SK-MEL-5 (cell line): ENCODE measurements around the gene SEMA4C. TPM values are rescaled to one million over a fixed set of nuclear protein-coding genes. Genes with fewer than 3 reads are reported as not detected.

Source experiments
- DNase-seq: peaks from one replicate; pipeline ENCODE4 v3.0.0-alpha.2; 2016; ENCODE audit warnings: low read depth, low spot score
- in situ Hi-C: cut with HindIII; loops from 2 replicates; pipeline ENCODE4 v1.10.0; 2016; ENCODE audit warnings: low sequenced_read_pairs, high pct_unique_total_duplicates, low pct_unique_long_range_greater_than_20kb
- total RNA-seq: library from RNA; depleted of rRNA; stranded (reverse); fragments of >200 nt; shearing (Covaris generic); gene quantifications from 2 replicates; pipeline ENCODE4 v1.2.3, GENCODE V29; 2014

Gene SEMA4C
- total RNA-seq, 1 experiment from 2014 or later = 42.7 TPM

DNA sequence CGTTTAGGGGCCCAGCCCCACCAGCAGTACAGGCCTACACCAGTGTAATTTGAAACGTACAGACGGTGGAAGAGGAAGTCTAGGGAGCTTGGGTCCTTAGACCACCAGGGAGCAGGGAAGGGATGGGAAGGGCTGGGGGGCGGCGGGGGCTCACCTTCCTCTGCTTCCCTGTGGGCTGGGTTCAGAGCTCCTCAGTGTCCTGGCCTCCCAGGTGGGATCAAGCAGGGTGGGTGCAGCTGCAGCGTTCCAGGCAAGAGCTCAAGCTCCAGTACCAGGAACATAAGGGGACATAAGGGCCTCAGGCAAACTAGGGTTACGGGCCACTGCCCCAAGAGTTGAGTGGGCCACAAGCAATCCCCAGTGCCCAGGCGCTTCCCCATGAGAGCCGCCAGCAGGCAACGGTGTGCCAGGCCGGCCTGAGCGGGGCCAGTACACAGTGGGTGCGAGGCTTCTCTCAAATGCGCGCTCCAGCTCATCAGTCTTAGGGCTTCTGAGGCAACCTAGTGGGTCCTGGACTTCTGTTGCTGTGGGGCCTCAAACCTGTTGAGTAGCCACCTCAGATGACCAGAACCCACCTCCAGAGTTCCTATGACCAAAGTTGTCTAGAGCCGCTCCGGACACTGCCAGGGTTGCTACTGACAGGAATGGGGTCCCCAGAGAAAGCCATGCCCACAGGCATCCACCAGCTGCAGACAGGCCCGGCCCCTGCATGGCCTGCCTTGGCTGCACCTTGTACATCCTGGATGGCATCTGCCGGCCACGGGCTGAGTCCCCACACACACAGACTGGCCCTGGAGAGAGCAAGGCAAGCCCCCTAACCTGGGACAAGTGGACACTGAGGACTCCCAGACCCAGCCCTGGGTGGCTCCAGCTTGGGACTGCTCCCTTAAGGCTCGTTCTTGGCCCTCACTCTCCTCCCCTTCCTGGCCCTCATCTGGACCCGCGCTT lies 31.3 kb downstream of the SEMA4C start:
- in situ Hi-C loops = no loop called here
- no peak for DNase-seq

DNA sequence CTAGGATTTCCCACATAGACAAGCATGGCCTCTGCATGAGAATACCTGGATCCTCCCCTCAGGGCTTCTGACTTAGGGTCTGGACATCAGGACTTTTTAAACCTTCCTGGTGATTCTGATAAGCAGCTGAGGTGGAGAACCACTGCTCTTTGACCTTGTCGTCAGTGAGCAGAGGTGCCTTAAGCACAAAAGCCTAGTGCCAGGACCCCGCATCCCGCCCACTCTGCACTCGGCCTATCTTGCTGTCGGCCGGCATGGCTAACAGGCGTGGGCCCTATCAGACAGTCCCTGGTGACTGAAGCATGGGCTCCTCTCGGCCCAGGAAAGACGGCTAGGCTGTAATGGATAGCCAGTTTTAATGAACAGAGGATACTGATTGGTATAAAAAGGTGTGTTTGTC lies 32.3 kb downstream of the SEMA4C start:
- in situ Hi-C loops = no loop called here
- DNase-seq = no peak

- no peak for DNase-seq
- in situ Hi-C loops = no loop called here
Observed at GRCh38 chr2:96835830-96836229, 34.0 kb downstream of the SEMA4C start.

GRCh38 chr2:96832754-96833507 lies 36.9 kb downstream of the SEMA4C start:
- DNase-seq = no peak
- in situ Hi-C loops = no loop called here

GRCh38 chr2:96832408-96832753 lies 37.5 kb downstream of the SEMA4C start:
- DNase-seq = no peak
- in situ Hi-C loops = no loop called here

DNA sequence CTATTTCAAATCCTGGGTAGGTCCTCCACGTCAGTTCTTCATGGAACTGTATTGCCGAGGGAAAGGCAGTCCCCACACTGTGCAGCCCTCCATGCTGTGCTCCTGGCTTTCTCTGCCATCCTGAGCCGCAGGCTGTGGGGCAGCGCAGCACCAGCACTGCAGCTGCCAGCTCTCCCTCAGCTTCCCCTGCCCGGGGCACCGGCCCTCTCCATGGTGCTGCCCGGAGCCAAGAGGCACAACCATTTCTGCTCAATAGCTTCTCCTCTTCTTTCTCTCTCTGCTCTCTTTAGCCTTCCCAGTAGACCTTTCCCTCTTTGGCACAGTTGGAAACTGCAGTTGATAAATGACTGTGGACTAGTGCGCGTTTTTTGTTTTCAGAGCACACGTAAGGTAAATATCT lies 38.2 kb downstream of the SEMA4C start:
- in situ Hi-C loops = no loop called here
- no peak for DNase-seq

- no peak for DNase-seq
- in situ Hi-C loops = no loop called here
Observed at GRCh38 chr2:96830044-96830562, 39.8 kb downstream of the SEMA4C start.

GRCh38 chr2:96828874-96829273 lies 41.0 kb downstream of the SEMA4C start:
- in situ Hi-C loops = no loop called here
- no peak for DNase-seq

GRCh38 chr2:96828436-96828835 lies 41.4 kb downstream of the SEMA4C start:
- no peak for DNase-seq

DNA sequence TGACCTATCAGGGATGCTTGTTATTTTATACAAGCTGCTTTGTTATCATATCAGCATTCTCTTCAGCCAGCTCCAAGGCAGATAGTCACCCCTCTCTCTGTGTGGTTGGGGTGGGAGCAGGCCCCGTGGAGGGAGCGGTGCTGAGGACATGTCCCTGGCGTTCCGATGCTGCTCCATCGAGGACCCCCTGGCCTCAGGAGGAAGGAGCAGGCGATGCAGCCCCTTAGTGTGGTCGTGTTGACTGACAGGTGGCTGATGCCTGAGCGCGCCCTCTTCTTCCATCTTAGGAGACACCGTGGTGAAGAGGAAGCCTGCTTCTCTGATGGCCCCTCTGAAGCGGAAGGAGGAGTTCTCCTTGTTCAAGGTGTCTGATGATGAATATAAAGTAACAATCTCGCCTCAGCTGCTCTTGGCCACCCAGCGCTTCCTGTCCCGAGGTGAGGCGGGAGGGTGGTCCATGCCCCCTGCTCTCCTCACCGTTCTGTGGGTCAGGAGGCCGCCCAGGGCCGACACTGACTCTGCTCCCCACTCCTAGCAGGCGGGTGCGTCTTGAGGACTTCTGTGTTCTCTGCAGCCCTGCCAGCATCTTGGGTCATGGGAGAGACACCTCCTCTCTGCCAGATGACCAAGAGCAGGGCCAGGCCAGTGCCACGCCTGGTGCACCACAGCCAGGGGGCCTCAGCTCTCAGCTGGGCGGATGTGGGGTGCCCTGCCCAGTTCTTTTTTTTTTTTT lies 43.2 kb downstream of the SEMA4C start:
- in situ Hi-C loops = no loop called here
- DNase-seq = no peak

More at GRCh38 chr2:96828436-96828835, 41.4 kb downstream of the SEMA4C start:
- in situ Hi-C loops = no loop called here

- in situ Hi-C loops = no loop called here
- DNase-seq = no peak
Observed at GRCh38 chr2:96825057-96825456, 44.8 kb downstream of the SEMA4C start.

DNA sequence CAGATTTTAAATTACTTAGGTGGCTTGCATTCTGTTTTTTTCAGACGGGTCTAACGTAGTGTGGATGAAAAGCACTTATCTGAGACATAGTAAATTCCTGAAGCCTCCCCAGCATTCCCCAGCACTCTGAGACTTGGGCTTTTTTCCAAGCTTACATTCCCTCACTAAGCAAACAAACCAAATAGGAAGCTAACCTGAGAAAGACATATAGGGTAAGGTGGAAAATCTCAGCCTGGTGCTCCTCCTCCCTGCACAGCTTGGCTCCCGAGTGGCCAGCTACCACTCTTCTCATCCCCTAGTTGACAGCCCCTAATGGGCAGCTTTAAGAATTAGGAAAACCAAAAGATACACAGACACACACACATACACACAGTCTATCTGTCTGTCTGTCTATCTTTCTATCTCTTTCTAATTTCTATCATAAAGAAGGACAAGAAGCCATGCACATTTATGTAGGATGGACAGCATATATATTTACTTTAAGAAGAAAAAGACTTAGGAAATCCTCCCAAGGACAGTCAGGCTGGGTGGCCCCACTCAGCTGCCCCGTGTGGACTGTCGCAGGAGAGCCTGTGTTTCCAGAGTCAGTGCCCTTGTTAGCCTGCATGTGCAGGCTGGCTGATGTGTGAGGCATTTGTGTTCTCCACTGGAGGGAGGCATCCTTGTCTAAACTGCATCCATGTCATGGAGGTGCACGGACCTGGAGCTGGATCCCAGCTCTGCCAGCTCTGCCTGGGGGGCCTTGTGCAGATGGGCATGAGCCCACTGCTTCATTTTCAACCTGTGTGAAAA lies 45.6 kb downstream of the SEMA4C start:
- in situ Hi-C loops = no loop called here
- DNase-seq = no peak

DNA sequence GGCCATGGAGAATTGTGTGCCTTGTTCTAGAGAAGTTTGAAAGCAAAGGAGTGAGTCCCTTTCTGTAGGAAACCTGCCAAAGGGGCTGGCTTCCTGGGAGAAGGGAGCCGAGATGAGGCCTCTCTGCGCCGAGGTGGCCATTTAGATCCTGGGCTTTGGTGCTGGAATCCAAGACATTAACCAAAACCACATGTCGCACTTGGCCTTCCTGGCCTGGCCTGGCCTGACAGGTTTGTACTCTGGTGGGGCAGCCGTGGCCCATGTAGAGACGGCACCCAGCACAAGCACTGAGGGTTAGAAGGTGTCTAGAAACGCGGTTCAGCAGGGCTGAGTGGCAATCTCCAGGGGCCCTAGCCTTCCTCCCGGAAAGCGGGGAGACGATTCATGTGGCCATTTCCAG lies 46.7 kb downstream of the SEMA4C start:
- in situ Hi-C loops = no loop called here
- no peak for DNase-seq

GRCh38 chr2:96822786-96823185 lies 47.1 kb downstream of the SEMA4C start:
- no peak for DNase-seq
- in situ Hi-C loops = no loop called here

- DNase-seq = no peak
- in situ Hi-C loops = no loop called here
Observed at GRCh38 chr2:96821113-96821675, 48.7 kb downstream of the SEMA4C start.

- DNase-seq = no peak
- in situ Hi-C loops = no loop called here
Observed at GRCh38 chr2:96819876-96820511, 49.9 kb downstream of the SEMA4C start.
